DMS 273 (cell line): Measurements from ENCODE around the gene PIANP.
"Not testable (repeated sequence)": the region's sequence is repeated elsewhere in the genome, so short reads cannot be mapped to it uniquely, and the experiment has no call there.

Source experiments
- DNase-seq: peaks from one replicate; lab custom pipeline; 2025; ENCODE audit not compliant: unreplicated experiment; lab: John Stamatoyannopoulos, UW

PIANP gene, protein sequence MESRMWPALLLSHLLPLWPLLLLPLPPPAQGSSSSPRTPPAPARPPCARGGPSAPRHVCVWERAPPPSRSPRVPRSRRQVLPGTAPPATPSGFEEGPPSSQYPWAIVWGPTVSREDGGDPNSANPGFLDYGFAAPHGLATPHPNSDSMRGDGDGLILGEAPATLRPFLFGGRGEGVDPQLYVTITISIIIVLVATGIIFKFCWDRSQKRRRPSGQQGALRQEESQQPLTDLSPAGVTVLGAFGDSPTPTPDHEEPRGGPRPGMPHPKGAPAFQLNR

DNA sequence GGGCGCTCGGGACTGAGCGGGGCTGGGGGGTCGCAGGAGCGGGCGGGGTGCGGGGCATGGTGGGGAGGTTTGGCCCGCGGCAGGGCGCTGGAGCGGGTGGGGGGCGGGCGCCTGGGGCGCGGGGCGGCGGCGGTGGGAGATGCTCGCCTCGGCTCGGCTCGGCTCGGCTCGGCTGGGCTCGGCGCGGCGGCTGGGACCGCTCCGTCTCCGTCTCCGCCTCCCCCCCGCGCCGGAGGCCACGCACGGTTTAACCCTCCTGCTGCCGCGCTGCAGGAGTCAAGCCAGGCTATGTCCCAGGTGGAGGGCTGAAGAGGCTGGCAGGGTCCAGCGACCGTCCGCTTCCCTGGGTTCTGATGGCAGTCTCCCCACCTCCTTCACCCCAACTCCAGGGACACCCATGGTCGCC, at the start of gene PIANP:
TSS of gene PIANP (minus strand) at position 170 of the 406 bp plus-strand sequence. CDS start 2,754 bp downstream, outside the sequence.
- peak; percentile 39 for DNase-seq

DNA sequence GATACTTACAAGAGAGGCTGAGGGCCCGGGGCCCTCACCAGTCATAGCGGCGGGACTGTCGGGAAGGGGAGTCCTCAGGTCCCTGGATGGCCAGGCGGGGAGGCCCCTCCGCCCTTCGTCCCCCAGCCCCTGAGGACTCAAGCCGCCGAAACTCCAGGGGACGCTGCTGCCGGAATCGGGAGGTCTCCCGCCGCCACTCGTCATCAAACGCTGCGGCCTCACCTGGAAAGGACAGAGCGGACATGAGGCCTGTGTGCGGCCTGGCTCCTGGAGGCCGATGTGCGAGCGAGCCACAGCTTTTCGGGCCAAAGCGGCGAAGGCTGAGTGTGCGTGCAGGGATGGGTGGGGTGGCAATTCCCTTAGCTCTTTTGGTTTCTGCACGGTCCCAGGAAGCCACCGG, 48.1 kb upstream of the PIANP start:
- DNase-seq = no peak

DNA sequence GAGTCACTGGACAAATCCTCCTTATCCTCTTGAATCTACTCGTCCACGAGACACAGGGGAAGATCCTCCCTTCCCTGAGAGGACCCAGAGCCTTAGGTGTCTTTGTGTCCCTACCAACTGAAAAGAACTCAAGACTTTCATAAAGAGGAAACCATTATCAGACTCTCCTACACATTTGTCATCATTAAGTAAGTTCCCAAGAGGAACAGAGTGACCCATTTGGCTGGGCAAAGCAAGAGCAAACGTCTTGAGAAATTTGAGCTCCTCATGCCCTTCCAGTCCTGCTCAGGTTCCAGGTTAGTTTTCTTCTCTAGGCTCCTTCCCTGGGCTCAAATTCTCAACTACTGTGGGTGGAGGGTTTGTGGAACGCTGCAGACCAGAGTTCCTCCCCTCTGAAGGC, 46.6 kb upstream of the PIANP start:
- no peak for DNase-seq

DNA sequence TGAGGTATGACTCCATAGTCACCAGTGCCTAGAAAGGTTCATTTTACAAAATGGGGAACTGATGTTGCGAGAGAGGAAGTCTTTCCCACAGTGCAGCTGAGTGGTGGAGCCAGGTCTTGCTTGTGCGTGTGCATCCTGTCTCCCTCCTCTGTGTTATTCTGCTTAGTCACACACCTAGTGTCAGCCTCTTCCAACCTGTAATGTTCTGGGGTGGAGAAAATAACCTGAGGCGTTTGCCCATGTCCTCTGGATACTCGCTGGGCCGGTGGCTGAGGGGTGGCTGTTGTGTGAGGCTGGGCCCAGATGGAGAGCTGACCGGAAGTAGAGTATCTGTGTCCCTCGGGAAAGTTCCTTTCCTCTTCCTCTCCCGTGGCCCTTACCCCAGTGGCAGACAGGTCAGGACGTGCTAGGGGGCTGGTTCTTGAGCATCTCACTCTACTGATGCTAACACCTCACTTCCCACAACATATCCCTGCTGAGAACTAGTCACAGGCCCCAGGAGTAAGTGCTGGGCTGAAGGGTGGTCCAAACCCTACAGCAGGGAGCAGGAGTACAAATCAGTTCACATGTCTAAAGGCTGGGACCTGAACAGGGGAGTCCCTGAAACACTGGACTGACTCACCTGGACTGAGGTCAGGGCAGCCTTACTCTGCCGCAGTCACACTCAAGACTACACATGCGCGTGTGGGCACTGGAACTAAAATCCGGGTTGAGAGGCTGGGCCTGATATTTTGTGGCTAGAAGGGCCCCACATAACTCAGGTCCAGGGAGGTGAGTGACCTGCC, 45.3 kb upstream of the PIANP start:
- no peak for DNase-seq

DNA sequence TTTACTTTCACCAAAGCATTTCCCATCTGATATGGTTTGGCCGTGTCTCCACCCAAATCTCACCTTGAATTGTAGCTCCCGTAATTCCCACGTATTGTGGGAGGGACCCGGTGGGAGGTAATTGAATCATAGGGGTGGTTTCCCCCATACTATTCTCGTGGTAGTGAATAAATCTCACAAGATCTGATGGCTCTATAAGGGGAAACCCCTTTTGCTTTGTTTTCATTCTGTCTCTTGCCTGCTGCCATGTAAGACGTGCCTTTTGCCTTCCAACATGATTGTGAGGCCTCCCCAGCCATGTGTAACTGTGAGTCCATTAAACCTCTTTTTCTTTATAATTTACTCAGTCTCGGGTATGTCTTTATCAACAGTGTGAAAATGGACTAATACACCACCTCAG, 42.7 kb upstream of the PIANP start:
- DNase-seq = not testable (repeated sequence)

DNA sequence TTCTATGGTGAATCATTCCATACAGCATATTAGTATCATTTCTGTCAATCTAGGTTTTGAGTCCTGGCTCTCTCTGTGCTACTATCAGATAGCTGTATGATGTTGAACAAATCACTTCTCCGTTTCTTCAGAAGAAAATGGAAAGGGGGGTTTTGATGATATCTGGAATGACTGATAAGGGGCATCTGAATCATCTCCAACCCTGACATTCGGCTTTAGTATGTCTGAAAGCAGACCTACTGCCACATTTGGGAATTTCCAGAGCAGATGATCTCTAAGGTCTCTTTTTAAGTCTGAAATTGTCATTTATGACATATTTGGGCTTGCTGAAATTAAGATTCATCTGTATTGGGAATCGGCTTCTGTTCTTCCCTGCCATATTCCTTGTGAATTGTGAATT, 42.2 kb upstream of the PIANP start:
- no peak for DNase-seq

DNA sequence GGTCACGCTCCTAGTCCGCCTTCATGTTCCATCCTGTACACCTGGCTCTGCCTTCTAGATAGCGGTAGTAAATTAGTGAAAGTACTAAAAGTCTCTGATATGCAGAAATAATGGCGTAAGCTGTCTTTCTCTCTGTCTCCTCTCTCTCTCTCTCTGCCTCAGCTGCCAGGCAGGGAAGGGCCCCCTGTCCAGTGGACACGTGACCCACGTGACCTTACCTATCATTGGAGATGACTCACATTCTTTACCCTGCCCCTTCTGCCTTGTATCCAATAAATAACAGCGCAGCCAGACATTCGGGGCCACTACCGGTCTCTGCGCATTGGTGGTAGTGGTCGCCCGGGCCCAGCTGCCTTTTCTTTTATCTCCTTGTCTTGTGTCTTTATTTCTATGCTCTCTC, 41.5 kb upstream of the PIANP start:
- not testable (repeated sequence) for DNase-seq

DNA sequence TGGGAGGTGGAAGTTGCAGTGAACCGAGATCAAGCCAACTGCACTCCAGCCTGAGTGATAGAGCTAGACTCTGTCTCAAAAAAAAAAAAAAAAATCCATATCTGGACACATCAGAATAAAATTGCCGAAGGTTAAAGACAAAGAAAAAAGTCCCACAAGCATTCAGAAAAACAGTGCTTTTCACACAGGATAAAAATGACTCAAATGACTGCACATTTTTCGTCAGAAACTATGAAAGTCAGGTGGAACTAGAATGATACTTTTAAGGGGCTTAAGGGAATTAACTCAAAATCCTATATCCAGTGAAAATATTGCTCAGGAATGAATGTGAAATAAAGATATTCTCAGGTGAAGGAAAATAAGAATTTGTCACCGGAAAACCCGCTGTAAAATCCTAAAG, 36.1 kb upstream of the PIANP start:
- DNase-seq = no peak

DNA sequence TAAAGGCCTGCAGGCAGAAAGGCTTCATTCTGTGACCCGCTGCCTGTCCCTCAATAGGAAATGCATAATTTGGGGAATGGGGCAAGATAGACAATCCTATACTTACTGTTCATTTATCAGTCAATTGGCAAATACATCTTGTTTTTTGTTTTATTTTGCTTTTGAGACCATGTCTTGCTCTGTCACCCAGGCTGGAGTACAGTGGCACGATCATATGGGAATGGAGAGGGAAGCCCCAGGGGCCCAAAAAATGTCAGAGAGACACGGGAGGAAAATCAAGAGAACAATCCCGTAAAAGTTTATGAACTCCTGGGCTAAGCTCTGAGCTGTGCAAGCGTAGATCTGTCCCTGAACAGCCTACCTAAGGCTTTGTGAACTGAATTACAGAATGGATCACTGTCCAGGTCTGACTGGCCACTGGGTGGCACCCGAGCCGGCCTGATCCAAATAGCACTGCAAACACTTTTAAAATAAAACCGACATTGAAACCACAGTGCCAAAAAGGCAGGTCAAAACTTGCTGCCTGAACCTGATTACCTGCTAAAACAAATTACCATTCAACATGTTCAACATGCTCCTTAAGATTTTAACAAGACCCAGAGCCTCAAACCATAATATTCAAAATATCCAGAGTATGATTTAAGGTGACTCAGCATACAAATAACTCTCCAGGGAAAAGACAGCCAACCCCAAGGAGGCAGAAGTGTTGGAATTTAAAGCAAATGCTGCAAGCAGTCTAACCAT, 35.0 kb upstream of the PIANP start:
- peak; percentile 70 for DNase-seq

DNA sequence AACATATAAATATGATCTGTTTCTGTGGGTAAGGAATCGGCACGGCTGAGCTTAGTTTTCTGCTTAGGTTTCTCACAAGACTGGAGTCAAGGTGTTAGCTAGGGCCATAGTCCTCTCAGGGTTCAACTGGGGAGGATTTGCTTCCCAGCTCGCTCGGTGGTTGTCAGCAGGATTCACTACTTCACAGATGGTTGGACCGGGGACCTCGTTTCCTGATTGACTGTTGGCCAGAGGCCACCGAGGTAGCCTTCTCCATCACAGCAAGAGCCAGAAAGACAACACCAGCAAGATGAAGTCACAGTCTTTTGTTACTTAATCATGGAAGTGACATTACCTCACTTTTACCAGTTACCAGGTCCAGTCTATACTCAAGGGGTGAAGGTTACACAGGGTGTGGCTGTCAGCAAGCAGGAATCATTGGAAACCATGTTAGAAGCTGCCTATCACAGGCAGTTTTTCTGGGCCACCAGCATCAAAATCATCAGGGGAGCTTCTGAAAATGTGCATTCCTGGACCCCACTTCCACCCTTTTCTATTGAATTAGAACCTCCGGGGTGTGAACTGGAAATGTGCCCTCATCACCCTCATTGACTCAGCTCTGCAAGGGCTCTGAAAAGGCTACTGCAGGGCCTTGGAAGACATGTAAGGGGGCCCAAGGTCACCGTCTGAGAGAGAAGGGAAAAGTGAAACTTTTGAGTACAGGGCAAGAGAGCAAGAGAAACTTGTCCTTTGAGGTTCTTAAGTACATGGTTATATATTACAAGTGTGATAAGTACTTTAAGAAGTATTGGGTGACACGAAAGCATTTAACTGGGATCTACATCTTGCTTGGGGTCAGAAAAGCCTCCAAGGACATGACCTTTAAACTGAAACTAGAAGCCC, 34.1 kb upstream of the PIANP start:
- no peak for DNase-seq

DNA sequence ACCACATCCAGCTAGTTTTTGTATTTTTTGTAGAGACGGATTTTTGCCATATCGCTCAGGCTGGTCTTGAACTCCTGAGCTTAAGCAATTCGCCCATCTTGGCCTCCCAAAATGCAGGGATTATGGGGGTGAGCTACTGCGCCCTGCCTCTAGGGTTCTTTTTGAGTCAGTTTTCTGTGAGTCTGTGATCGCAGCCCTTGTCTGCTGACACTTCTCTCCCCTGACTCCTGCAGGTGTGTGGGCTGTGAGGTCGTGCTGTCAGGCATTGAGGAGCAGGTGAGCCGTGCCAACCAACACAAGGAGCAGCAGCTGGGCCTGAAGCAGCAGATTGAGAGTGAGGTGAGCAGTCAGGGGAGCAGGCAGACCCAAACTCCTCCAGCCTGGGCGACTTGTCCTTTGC, 29.6 kb upstream of the PIANP start:
- no peak for DNase-seq

DNA sequence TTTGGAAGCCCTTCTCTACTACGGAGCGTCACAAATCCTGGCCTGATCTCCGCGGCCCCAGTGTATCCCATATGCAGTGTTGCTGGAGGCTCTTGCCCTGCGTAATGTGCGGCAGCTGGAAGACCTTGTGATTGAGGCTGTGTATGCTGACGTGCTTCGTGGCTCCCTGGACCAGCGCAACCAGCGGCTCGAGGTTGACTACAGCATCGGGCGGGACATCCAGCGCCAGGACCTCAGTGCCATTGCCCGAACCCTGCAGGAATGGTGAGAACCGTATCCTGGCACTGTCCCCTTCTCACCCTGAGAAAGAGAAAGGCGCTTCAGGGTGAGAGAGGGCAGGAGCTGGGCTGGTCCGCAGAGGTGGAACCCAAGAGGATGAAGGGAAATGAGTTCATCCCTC, 28.6 kb upstream of the PIANP start:
- DNase-seq = no peak

DNA sequence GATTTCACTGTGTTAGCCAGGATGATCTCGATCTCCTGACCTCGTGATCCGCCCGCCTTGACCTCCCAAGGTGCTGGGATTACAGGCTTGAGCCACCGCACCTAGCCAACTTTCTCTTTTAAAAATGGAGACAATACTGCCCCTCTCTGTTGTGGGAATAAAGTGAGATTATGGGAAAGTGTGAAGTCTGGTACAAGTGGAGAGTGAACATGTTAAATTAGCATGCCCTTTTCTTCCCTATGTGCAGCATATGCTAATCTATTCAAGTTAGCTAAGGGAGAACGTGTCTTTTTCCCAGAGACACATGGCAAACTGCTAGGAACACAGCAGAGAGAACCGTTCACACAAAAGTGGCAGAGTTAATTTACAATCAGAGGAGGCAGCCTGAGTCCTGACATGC, 24.7 kb upstream of the PIANP start:
- no peak for DNase-seq

DNA sequence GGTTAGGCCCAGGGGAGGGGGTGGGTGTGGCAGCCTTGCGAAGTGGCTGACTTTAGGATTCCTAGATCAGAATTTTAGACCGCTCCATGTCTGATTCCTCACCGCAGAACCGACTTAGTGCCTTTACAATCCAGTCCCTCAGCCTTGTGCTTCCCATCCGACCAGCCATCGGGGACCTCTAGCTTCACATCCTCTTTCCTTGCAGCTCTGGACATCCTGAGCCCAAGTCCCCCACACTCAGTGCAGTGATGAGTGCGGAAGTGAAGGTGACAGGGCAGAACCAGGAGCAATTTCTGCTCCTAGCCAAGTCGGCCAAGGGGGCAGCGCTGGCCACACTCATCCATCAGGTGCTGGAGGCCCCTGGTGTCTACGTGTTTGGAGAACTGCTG, 23.8 kb upstream of the PIANP start:
- DNase-seq = peak; percentile 50

DNA sequence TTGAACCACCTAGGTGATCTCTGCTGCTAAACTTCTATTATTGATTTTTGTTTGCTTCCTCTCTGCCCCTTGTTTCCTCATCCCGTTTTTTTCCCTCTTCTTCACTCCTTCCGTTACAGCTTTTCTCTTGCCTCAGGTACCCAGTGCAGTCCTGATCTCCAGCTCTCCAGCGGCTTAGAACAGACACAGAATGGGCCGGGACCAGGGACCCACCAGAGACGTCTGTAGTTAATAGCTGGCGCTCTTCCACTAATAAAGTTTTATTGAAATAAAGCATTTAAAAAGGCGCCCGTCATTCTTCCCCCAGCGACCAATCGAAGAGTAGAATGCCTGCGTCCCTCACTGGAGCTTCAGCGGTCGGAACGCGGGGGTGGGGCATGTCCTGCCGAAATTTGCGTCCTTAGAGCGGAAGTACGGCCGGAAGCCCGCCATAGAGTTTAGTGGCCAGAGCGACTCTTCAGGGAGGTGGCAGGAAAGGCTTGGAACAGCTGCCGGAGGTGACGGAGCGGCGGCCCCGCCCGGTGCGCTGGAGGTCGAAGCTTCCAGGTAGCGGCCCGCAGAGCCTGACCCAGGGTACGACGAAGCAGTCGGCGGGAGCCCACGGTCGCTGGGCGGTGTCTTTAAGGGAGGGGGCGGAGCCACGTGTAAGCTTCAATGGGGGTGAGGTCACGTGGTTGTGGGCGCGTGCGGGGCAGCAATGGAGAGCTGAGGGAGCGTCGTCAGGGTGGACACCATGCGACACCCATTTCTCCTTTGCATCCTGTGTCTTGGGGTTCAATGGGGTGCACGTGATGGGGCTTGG, 23.2 kb upstream of the PIANP start, which contains the start of gene COPS7A:
TSS of gene COPS7A (plus strand) at position 440 of the 802 bp plus-strand sequence. CDS start 611 bp downstream, outside the sequence.
- DNase-seq = peak; percentile 98

DNA sequence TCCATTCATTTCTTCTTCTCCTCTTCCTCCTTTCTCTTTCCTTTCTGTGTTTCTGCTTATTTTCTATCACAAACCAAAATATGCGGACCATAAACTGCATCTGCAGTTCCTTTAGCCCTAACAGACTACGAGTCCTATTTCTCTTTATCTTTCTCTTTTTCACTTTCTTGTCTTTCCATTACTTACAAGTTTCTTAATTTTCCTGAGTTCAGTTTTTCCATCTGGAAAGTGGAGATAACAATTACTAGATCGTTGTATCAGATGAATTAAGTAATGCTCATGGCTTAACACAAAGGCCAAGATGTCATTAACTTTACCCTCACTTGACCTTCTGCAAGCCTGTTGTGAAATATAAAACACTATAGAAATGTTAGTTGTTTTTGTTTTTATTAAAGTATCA, 22.2 kb upstream of the PIANP start:
- DNase-seq = no peak

DNA sequence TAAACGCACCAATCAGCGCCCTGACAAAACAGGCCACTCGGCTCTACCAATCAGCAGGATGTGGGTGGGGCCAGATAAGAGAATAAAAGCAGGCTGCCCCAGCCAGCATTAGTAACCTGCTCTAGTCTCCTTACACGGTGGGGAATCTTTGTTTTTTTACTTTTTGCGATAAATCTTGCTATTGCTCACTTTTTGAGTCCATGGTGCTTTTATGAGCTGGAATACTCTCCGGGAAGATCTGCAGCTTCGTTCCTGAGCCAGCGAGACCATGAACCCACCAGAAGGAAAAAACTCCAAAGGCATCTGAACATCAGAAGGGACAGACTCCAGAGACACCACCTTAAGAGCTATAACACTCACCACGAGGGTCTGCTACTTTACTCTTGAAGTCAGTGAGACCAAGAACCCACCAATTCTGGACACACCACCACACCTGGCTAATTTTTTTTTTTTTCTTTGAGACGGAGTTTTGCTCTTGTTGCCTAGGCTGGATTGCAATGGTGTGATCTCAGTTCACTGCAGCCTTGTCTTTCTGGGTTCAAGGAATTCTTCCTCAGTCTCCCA, 16.3 kb upstream of the PIANP start:
- no peak for DNase-seq

DNA sequence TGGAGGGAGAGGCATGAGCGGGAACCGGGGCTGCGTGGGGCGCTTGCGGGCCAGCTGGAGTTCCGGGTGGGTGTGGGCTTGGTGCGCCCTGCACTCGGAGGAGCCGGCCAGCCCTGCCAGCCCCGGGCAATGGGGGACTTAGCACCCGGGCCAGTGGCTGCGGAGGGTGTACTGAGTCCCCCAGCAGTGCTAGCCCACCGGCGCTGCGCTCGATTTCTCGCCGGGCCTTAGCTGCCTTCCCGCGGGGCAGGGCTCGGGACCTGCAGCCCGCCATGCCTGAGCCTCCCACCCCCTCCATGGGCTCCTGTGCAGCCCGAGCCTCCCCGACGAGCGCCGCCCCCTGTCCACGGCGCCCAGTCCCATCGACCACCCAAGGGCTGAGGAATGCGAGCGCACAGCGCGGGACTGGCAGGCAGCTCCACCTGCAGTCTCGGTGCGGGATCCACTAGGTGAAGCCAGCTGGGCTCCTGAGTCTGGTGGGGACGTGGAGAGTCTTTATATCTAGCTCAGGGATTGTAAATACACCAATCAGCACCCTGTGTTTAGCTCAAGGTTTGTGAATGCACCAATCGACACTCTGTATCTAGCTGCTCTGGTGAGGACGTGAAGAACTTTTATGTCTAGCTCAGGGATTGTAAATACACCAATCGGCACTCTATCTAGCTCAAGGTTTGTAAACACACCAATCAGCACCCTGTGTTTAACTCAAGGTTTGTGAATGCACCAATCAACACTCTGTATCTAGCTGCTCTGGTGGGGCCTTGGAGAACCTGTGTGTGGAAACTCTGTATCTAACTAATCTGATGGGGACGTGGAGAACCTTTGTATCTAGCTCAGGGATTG, 15.6 kb upstream of the PIANP start:
- not testable (repeated sequence) for DNase-seq

DNA sequence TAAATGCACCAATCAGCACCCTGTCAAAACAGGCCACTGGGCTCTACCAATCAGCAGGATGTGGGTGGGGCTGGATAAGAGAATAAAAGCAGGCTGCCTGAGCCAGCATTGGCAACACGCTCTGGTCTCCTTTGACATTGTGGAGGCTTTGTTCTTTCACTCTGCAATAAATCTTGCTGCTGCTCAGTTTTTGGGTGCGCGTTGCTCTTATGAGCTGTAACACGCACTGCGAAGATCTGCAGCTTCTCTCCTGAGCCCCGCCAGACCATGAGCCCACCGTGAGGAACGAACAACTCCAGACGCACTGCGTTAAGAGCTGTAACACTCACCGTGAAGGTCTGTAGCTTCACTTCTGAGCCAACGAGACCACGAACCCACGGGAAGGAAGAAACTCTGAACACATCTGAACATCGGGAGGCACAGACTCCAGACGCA, 8.4 kb upstream of the PIANP start:
- DNase-seq = no peak
